LNCaP clone FGC (cell line): ENCODE results near the gene MT1G.

Experiments used
- DNase-seq: peaks from one replicate; pipeline ENCODE4 v3.0.0-alpha.2; 2011; ENCODE audit warnings: low read depth
- H3K4me3 ChIP-seq: 2 replicates; pipeline ENCODE4 v1.5.1; 2011; ENCODE audit warnings: mild to moderate bottlenecking, low read depth, low read length, control low read depth
- TF ChIP-seq, protein P1 (sequence below): IDR thresholded peaks from 2 replicates; pipeline ENCODE4 v1.5.1; 2012; ENCODE audit warnings: mild to moderate bottlenecking; ENCODE audit not compliant: control insufficient read depth, insufficient read depth; ENCODE audit errors: extremely low read depth

MT1G gene

GRCh38 chr16:56684926-56685590, 17.2 kb upstream of the MT1G start:
- H3K4me3 ChIP-seq: no peak overlapping the region
- DNase-seq: no peak
- TF ChIP-seq, protein P1, sequence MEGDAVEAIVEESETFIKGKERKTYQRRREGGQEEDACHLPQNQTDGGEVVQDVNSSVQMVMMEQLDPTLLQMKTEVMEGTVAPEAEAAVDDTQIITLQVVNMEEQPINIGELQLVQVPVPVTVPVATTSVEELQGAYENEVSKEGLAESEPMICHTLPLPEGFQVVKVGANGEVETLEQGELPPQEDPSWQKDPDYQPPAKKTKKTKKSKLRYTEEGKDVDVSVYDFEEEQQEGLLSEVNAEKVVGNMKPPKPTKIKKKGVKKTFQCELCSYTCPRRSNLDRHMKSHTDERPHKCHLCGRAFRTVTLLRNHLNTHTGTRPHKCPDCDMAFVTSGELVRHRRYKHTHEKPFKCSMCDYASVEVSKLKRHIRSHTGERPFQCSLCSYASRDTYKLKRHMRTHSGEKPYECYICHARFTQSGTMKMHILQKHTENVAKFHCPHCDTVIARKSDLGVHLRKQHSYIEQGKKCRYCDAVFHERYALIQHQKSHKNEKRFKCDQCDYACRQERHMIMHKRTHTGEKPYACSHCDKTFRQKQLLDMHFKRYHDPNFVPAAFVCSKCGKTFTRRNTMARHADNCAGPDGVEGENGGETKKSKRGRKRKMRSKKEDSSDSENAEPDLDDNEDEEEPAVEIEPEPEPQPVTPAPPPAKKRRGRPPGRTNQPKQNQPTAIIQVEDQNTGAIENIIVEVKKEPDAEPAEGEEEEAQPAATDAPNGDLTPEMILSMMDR: no peak

GRCh38 chr16:56684256-56684925, 16.5 kb upstream of the MT1G start:
- TF ChIP-seq, protein P1: no peak
- H3K4me3 ChIP-seq: no peak overlapping the region
- DNase-seq: no peak

GRCh38 chr16:56683424-56684172, 15.7 kb upstream of the MT1G start:
- TF ChIP-seq, protein P1: no peak
- H3K4me3 ChIP-seq: peak overlapping the region; percentile 74

DNA sequence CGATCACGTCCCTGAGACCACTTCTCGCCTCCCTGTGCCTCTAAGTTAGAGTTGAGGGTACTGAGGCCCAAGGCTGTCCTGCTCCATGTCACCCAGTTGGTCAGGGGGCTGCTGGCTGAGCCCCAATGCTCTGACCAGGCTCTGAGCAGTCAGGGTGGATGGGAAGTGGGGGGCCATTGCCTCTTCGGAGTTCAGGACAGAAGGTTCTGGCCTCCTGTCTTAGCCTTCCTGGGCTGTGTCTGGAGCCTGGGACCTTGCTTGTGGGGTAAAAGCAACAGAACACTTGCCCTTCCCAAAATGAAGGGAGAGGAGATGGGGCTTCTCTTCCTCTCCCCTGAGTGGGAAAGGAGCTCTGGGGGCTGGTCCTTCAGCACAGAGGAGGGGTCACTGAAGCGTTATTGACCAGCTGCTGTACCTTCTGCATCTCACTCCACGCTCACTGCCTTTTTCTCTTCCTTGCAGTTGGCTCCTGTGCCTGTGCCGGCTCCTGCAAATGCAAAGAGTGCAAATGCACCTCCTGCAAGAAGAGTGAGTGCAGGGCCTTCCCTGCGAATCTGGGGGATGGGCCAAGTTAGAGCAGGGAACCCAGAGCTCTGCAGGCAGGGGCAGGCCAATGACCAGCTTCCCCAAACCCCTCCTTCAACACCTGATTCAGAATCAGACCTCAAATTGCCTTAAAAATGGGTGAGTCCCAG, 15.0 kb upstream of the MT1G start:
- TF ChIP-seq, protein P1: no peak
- H3K4me3 ChIP-seq: peak overlapping the region; percentile 74
- DNase-seq: no peak

More at GRCh38 chr16:56683424-56684172, 15.7 kb upstream of the MT1G start:
- no peak for DNase-seq

GRCh38 chr16:56681939-56682702, 14.3 kb upstream of the MT1G start, which contains the start of gene MT1X:
MT1X (plus strand) TSS chr16:56682470; CDS start chr16:56682541, 71 bp downstream.
- peak; percentile 91 for DNase-seq
- TF ChIP-seq, protein P1: no peak

DNA sequence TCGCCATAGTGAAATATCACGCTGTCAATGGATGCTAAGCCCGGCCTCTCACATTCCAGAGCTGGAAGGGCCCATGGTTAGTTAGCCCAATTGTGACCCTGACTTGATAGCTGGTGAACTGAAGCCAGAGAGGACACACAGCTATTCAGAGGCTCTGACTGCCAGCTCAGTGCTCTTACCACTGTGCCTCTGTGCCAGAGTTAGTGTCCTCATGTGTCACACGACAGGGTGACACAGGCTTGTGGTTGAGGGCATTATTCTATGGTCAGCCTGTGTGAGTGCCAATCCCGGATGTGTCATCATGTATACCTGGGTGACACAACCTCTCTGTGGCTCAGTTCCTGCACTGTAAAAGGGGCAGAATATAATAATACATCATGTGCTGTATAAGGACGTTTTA, 12.0 kb upstream of the MT1G start:
- no peak for DNase-seq
- TF ChIP-seq, protein P1: no peak
- H3K4me3 ChIP-seq: no peak overlapping the region

More at GRCh38 chr16:56681939-56682702, 14.3 kb upstream of the MT1G start, which contains the start of gene MT1X:
- peak within 1 kb of the TSS; percentile 74 for H3K4me3 ChIP-seq
